Smooth muscle cell of the brain vasculature (primary cell): ENCODE measurements around the gene PTPRJ.
"Not testable (repeated sequence)": the region's sequence is repeated elsewhere in the genome, so short reads cannot be mapped to it uniquely, and the experiment has no call there.

Experiments used
- DNase-seq: peaks from one replicate; pipeline ENCODE4 v3.0.0-alpha.2; 2012; ENCODE audit warnings: low read depth, low spot score

PTPRJ gene

DNA sequence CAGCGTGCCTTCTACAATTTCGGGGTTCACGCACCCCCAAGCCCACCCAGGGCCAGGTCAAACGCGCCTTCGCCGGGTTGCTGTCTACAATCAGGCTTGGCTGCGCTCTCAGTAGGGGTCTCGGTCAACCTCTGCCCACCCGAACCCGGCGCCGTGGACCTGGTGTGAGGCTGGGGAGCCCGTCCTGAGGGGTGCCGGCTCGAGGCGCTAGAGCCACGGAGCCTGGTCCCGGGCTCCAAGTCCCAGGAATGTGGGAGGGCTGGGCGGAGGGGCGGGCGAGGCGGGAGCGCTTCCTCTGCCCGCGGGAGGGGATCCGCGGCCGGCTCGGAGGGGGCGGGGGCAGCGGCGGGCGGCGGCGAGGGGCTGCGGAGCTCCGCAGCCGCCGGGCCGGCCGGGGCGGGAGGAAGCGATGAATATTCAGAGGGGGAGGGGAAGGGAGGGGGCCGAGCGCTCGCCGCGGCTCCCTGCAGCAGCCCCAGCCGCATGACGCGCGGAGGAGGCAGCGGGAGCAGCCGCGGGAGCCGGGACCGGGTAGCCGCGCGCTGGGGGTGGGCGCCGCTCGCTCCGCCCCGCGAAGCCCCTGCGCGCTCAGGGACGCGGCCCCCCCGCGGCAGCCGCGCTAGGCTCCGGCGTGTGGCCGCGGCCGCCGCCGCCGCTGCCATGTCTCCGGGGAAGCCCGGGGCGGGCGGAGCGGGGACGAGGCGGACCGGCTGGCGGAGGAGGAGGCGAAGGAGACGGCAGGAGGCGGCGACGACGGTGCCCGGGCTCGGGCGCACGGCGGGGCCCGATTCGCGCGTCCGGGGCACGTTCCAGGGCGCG, at the start of gene PTPRJ:
Gene PTPRJ, plus strand, starts transcription at position 472 of the 819 bp plus-strand sequence. CDS start 354 bp downstream, outside the sequence.
- no peak for DNase-seq

- no peak for DNase-seq
These were observed 47.8 kb upstream of the PTPRJ start for GRCh38 chr11:47932544-47932943.

GRCh38 chr11:47933797-47934196, 46.6 kb upstream of the PTPRJ start:
- DNase-seq: not testable (repeated sequence)

GRCh38 chr11:47938791-47939560, 41.4 kb upstream of the PTPRJ start:
- DNase-seq: no peak

- no peak for DNase-seq
These were observed 39.3 kb upstream of the PTPRJ start for GRCh38 chr11:47940904-47941649.

- no peak for DNase-seq
These were observed 38.3 kb upstream of the PTPRJ start for GRCh38 chr11:47941907-47942558.

DNA sequence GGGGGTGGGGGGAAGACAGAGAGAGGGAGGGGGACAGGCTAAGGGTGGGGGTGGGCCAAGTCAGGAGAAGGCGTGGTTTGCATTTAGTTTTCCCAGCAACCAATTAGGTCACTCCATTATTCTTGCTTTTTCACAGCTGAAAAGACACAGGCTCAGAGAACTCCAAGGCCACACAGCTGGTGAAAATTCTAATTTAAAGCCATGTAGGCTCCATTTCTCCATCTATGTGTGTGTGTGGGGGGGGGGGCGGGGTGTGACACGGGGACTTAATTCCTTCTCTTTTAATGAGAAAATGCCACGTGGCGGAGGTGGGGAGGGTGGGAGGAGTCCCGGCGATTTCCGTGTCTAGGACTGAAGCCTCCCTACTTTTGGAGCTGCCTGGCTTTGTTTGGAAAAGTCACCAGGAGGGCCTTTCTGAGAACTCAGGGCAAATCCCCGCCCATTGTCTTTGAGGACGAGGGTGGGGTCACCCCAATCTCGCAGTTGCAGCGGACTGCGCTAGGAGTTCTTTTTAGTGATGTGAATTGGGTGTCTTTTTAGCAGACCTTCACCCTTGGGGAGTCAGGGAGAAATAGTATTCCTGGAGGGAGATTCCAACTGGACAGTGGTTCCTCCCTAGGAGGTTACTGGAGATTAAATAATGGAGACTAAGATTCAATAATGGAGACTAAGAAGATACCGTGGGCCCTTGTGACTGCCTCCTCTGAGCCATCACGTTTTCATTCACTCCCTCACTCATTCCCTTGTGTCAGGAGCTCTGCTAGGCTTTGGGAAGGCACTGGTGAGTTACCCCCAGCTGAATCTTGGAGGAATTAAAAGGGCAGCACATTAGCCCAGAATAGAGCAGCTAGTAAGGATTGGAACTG, 36.4 kb upstream of the PTPRJ start:
- no peak for DNase-seq

- no peak for DNase-seq
These were observed 35.7 kb upstream of the PTPRJ start for GRCh38 chr11:47944632-47945031.

GRCh38 chr11:47946682-47947559, 33.4 kb upstream of the PTPRJ start:
- DNase-seq: peak; percentile 39

DNA sequence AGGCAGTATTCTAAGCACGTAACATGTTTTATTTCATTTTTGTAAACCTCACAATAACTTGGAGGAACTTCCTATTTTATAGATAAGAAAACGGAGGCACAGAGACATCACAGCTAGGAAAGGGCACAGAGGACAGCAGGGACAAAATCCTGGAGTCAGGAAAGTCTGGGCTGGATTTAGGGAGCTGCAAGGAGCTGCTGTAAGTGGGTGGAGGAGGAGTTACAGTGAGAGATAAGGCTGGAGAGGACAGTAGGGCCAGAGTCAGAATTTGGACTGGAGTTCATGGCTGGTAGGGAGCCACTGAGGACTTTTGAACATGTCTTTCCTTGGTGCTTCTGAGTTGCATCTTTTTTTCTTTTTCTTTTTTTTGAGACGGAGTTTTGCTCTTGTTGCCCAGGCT, 32.2 kb upstream of the PTPRJ start:
- DNase-seq: no peak

- DNase-seq: not testable (repeated sequence)
These were observed 31.2 kb upstream of the PTPRJ start for GRCh38 chr11:47949001-47949675.

DNA sequence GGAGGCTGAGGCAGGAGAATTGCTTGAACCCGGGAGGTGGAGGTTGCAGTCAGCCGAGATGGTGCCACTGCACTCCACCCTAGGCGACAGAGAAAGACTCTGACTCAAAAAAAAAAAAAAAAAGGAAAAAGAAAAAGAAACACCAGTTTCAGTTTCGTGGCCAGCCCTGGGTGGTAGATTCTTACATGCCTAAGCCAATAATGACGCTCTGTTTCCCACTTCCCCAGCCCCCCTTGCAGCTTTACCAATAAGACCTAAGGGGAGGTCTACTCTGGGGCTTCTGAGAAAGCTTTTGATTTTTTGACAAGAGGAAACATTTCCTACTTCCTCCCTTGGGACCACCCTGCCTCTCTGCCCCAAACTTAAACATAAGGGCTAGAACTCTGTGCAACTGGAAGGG, 30.0 kb upstream of the PTPRJ start:
- peak; percentile 51 for DNase-seq

- not testable (repeated sequence) for DNase-seq
These were observed 28.9 kb upstream of the PTPRJ start for GRCh38 chr11:47951504-47951903.

- DNase-seq: no peak
These were observed 25.2 kb upstream of the PTPRJ start for GRCh38 chr11:47955061-47955755.

GRCh38 chr11:47960015-47960414, 20.3 kb upstream of the PTPRJ start:
- no peak for DNase-seq

- no peak for DNase-seq
These were observed 19.0 kb upstream of the PTPRJ start for GRCh38 chr11:47961383-47961782.

- no peak for DNase-seq
These were observed 15.8 kb upstream of the PTPRJ start for GRCh38 chr11:47964546-47964945.
